SK-N-SH (cell line): Measurements from ENCODE around the gene STX7.

ENCODE experiments used
- CTCF ChIP-seq: fragments of 200-600 bp; sonication (generic); IDR thresholded peaks from 2 replicates; pipeline ENCODE4 v1.6.1; 2017; ENCODE audit warnings: antibody characterized with exemption, mild to moderate bottlenecking, moderate library complexity
- NFIC ChIP-seq: IDR thresholded peaks from 2 replicates; pipeline ENCODE4 v1.4.0; 2012; ENCODE audit warnings: borderline replicate concordance
- POLR2AphosphoS5 ChIP-seq: IDR thresholded peaks from 2 replicates; pipeline ENCODE4 v1.6.1; 2012; ENCODE audit warnings: low read depth, low read length
- RCOR1 ChIP-seq: fragments of 150-350 bp; IDR thresholded peaks from 2 replicates; pipeline ENCODE4 v1.6.1; 2017; ENCODE audit warnings: antibody characterized with exemption, low read length
- TCF12 ChIP-seq: IDR thresholded peaks from 2 replicates; pipeline ENCODE4 v1.4.0; 2012
- ZBTB33 ChIP-seq: IDR thresholded peaks from 2 replicates; pipeline ENCODE4 v1.4.0; 2012; ENCODE audit warnings: low read depth, borderline replicate concordance

- no peak for TF ChIP-seq CTCF
- no peak for TF ChIP-seq POLR2AphosphoS5
- no peak for TF ChIP-seq NFIC
- TF ChIP-seq ZBTB33, result no peak
- TF ChIP-seq RCOR1, result no peak
- TF ChIP-seq TCF12, result no peak
Observed at GRCh38 chr6:132484680-132485018, 28.3 kb downstream of the STX7 start.
